ENCODE measurements around the gene TMEM121.
"Not testable (repeated sequence)": the region's sequence is repeated elsewhere in the genome, so short reads cannot be mapped to it uniquely, and the experiment has no call there.

Gene TMEM121

DNA sequence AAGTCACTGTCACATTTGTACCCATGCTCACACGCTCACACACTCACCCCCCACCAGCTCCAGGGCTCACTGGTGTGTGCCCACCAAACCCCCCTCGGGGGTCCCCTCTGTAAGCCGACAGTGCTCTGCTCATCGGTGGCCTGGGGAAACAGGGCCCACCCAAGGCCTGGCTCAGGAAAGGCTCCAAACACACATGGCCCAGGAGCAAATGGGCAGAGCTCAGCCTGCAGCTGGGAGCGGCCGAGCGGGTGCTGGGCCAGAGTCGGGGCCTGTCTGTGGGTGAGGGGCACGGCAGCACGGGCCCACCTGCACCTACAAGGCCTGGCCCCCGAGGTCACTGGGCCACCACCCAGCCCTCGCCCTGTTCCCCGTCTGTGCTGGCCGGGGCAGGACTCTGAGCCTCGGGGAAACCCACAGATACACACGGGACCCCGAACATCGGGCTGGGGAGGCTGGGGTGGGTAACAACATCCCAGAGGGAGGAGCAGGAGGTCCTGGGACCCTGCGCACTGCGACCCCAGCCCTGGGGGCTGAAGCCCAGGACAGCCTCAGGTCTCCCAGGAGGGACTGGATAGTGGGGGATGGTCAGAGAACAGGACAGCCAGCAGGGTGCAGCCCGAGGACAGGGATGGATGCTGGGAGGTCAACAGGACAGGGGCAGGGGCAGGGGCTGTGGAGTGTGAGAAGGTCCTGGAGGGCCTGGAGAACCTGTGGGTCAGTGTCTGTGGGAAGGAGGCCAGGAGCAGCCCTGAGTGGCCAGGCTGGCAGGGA, 45.0 kb downstream of the TMEM121 start:
- DNase-seq = not testable (repeated sequence)

DNA sequence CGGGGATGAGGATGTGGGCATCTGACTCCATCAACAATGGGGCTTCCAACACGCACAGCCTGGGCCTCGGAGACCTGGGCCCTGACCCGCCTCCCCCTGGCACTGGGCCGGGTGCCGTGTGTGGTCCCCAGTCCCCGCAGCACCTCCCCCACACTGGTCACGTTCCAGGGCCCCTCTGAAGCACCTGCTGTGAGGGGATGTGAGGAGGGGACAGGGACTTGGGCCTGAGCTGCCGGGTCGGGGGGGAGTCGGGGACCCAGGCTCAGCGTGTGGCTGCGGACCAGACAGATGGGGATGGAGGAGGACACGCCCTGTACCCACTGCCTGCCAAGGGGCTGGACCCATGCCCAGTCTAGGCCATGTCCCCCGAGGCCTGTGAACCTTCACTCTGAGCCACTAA, 45.7 kb downstream of the TMEM121 start:
- not testable (repeated sequence) for DNase-seq

DNA sequence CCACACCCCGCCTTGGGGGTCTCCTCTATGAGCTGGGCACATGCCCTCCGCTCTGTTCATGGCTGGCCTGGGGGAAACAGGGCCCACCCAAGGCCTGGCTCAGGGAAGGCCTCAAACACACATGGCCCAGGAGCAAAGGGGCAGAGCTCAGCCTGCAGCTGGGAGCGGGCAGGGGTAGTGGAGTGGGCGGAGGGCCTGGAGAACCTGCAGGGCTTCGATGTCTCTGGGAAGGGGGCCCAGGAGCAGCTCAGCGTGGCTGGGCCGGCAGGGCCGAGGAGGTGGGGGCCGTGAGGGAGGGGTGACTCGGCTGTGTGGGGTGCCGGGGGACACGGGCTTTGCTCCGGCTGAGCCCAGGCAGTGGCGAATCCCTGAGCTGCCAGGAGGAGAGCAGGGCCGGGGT, 47.5 kb downstream of the TMEM121 start:
- DNase-seq = not testable (repeated sequence)

DNA sequence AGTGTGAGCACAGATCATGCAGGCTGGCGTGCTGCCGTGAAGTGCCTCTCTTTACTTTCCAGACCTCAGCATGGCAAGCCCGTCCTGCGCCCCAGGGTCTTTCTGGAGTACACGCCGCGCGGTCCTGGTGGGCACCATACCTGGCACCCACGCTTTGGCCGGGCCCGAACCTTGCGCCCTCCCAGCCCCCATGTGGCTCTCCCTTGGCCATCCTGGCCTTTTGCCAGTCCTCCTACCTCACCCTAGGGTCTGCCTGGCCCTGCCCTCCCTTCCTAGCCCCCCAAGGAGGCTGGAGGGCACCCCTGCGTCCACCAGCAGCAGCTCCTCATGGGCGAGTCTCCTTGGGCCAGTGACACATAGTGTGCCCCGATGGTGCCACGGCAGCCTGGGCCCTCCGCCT, 48.0 kb downstream of the TMEM121 start:
- DNase-seq = not testable (repeated sequence)

DNA sequence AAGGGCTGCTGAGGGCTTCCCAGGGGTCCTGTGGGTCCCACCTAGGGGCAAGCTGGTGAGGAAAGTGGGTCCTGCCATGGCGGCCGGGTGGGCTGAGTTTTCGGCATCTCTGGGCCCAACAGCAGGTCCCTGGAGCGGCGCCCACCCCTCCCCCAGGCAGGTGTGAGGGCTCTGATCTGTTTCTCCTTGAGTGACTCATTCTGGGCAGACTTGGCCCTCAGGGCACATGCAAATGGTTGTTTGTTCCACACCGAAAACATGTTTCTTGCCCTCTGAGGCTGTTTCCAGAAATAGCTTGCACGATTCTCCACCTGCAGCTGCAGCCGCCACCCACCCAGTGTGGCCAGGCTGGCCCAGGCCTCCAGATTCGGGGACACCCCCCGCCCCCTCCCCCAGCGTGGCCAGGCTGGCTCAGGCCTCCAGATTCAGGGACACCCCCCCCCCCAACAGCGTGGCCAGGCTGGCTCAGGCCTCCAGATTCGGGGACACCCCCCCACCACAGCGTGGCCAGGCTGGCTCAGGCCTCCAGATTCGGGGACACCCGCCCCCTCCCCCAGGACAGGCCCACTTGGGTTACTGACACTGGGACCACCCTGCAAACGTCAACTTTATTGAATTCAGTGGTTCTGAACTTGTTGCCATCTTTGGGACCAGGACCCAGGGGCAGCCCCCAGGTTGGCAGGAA, 48.8 kb downstream of the TMEM121 start:
- not testable (repeated sequence) for DNase-seq

DNA sequence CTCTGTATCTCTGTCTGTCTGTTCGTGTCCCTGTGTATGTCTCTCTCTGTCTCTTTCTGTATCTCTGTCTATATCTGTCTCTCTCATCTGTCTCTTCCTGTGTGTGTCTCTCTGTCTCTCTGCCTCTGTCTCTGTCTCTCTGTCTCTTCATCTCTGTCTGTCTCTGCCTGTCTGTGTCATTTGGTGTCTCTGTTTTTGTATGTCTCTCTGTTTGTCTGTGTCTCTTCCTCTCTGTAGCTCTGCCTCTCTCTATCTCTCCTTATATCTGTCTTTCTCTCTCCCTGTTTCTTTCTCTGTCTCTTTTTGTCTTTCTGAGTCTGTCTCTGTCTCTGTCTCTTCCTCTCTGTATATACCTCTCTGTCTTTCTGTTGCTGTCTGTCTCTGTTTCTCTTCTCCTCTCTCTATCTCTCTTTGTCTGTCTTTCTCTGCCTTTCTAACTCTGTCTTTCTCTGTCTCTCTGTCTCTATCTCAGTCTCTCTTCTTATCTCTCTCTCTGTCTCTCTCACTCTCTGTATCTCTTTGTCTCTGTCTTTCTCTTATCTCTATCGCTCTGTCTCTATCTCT, 50.2 kb downstream of the TMEM121 start:
- no peak for DNase-seq

DNA sequence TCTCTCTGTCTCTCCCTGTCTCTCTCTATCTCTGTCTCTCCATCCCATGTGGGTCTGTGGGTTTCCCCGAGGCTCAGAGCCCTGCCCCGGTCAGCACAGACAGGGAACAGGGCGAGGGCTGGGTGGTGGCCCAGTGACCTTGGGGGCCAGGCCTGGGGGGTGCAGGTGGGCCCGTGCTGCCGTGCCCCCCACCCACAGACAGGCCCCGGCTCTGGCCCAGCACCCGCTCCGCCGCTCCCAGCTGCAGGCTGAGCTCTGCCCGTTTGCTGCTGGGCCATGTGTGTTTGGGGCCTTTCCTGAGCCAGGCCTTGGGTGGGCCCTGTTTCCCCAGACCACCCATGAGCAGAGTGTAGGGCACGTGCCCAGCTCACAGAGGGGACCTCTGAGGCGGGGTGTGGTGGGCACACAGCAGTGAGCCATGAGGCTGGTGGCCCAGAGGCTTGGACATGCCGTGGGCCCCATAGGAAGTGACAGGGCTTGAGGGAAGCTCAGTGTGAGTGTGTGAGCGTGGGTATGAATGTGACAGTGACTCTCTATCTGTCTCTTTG, 51.0 kb downstream of the TMEM121 start:
- DNase-seq = no peak

DNA sequence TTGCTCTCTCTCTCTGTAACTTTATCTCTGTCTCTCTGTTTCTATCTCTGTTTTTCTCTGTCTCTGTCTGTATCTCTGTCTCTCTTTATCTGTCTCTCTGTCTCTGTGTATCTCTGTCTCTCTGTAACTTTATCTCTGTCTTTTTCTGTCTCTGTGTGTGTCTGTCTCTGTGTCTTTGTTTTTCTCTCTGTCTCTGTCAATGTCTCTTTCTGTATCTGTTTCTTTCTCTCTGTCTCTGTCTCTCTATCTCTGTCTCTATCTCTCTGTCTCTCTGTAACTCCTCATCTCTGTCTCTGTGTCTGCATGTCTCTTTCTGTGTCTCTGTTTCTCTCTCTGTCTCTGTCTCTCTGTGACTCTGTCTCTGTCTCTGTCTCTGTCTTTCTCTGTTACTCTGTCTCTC, 51.7 kb downstream of the TMEM121 start:
- DNase-seq = no peak

DNA sequence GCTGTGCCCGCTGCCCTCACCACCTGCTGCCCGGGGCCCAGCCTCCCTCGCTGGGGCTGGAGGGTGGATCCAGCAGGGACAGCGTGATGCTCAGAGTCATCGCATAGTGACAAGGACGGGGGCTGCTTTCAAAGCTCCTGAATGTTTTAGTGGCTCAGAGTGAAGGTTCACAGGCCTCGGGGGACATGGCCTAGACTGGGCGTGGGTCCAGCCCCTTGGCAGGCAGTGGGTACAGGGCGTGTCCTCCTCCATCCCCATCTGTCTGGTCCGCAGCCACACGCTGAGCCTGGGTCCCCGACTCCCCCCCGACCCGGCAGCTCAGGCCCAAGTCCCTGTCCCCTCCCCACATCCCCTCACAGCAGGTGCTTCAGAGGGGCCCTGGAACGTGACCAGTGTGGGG, 52.8 kb downstream of the TMEM121 start:
- DNase-seq = not testable (repeated sequence)
